ENCODE measurements around the gene SNRPA1.

SNRPA1 gene

DNA sequence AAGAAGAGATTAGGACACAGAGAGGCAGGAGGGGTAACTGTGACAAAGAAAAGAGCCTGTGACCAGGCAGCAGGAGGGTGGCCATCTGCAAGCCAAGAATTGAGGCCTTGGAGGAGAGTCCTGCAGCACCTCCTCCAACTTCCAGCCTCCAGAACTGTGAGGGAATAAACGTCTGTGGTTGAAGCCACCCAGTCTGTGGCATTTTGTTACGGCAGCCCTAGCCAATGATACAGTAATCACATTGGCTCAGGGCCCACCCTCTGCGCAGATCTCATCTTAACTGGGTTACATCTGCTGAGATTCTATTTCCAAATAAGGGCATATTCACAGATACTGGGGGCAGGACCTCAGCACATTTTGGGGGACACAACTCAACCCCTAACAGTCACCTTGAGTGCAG is 29.0 kb downstream of the SNRPA1 start:
- Histone ChIP-seq H3K27ac (no peak overlapping the region), H3K36me3 (peaks cover 29% of the 10 kb centered on the region), H3K4me3 (ENCODE audit: low read depth in 1 of 2, low read length in 1 of 2) (no peak overlapping the region), H3K9me3 (no peaks in the 10 kb centered on the region), H3K4me1 (ENCODE audit: control insufficient read depth in 1 of 2, insufficient read depth in 1 of 2, low read depth in 1 of 2, low read length in 1 of 2) (no peaks in the 10 kb centered on the region), H3K27me3 (no peaks in the 10 kb centered on the region)
- TF ChIP-seq, protein P1, sequence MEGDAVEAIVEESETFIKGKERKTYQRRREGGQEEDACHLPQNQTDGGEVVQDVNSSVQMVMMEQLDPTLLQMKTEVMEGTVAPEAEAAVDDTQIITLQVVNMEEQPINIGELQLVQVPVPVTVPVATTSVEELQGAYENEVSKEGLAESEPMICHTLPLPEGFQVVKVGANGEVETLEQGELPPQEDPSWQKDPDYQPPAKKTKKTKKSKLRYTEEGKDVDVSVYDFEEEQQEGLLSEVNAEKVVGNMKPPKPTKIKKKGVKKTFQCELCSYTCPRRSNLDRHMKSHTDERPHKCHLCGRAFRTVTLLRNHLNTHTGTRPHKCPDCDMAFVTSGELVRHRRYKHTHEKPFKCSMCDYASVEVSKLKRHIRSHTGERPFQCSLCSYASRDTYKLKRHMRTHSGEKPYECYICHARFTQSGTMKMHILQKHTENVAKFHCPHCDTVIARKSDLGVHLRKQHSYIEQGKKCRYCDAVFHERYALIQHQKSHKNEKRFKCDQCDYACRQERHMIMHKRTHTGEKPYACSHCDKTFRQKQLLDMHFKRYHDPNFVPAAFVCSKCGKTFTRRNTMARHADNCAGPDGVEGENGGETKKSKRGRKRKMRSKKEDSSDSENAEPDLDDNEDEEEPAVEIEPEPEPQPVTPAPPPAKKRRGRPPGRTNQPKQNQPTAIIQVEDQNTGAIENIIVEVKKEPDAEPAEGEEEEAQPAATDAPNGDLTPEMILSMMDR (IDR thresholded peaks at IDR 0.05), result no peak

DNA sequence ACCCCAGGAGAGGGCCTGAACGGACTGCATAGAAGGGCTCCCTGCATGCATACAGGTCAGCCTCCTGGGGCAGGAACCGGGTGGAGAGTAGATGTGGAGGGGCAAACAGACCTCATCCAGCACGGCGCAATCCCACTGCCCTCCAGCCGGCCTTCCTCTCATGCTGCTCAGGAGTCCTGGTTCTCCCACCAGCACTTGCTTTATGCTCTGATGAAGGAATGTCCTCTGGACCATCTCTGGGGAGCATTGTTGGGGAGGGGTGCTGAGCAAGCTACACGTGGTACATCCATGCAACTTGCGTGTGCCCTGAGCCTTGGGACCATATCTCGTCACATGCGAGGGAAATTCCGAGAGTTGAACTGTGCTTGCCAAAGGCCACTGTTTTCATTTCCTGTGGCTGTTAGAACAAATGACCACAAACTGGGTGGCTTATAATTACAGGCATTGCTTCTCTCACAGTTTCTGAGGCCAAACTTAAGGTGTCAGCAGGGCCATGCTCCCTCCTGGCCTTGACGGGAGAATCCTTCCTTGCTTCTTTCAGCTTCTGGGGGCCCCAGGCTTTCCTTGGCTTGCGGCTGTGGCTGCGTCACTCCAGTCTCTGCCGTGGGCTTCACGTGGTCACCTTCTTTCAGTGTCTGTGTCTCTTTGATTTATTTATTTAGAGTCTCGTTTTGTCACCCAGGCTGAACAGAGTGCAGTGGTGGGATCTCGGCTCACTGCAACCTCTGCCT is 30.0 kb downstream of the SNRPA1 start:
- Histone ChIP-seq H3K36me3 (peaks cover 20% of the 10 kb centered on the region), H3K27ac (no peak overlapping the region), H3K4me3 (ENCODE audit: low read depth in 1 of 2, low read length in 1 of 2) (no peak overlapping the region), H3K4me1 (ENCODE audit: control insufficient read depth in 1 of 2, insufficient read depth in 1 of 2, low read depth in 1 of 2, low read length in 1 of 2) (no peaks in the 10 kb centered on the region), H3K9me3 (no peaks in the 10 kb centered on the region), H3K27me3 (no peaks in the 10 kb centered on the region)
- TF ChIP-seq, protein P1 (IDR thresholded peaks at IDR 0.05), result no peak

DNA sequence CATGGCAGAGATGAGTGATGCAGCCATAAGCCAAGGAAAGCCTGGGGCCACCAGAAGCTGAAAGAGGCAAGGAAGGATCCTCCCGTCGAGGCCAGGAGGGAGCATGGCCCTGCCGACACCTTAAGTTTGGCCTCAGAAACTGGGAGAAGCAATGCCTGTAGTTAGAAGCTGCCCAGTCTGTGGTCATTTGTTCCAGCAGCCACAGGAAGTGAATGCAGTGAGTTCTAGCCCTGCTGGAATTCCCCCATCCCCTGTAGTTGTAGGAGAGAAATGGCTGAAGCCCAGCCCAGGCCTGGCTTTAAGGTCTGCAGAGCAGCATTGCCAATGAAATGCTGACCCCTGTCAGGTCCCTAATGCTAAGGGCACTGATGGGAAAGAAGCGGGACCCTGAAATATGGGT is 31.0 kb downstream of the SNRPA1 start:
- Histone ChIP-seq H3K4me1 (ENCODE audit: control insufficient read depth in 1 of 2, insufficient read depth in 1 of 2, low read depth in 1 of 2, low read length in 1 of 2) (no peaks in the 10 kb centered on the region), H3K9me3 (no peaks in the 10 kb centered on the region), H3K36me3 (peaks cover 11% of the 10 kb centered on the region), H3K27ac (no peak overlapping the region), H3K27me3 (no peaks in the 10 kb centered on the region), H3K4me3 (ENCODE audit: low read depth in 1 of 2, low read length in 1 of 2) (no peak overlapping the region)
- TF ChIP-seq, protein P1 (IDR thresholded peaks at IDR 0.05), result no peak

DNA sequence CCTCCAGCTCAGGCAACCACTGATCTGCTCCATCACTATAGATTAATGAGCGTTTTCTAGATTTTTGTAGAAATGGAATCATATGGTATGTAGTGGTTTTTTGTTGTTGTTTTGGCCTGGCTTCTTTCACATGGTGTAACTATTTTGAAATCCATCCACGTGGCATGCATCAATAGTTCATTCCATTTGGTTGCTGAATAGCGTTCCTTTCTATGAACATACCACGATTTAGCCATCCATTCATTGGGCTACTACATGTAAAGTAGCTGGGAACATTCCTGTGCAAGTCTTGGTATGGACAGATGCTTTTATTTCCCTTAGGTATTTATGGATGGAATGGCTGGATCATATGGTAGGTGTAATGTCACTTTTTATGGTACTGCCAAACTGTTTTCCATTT is 32.5 kb downstream of the SNRPA1 start:
- Histone ChIP-seq H3K27ac (no peak overlapping the region), H3K9me3 (no peaks in the 10 kb centered on the region), H3K4me1 (ENCODE audit: control insufficient read depth in 1 of 2, insufficient read depth in 1 of 2, low read depth in 1 of 2, low read length in 1 of 2) (peaks cover 0 to 5% of the 10 kb centered on the region in 2 experiments), H3K27me3 (no peaks in the 10 kb centered on the region), H3K4me3 (ENCODE audit: low read depth in 1 of 2, low read length in 1 of 2) (no peak overlapping the region), H3K36me3 (no peaks in the 10 kb centered on the region)
- TF ChIP-seq, protein P1 (IDR thresholded peaks at IDR 0.05), result no peak

DNA sequence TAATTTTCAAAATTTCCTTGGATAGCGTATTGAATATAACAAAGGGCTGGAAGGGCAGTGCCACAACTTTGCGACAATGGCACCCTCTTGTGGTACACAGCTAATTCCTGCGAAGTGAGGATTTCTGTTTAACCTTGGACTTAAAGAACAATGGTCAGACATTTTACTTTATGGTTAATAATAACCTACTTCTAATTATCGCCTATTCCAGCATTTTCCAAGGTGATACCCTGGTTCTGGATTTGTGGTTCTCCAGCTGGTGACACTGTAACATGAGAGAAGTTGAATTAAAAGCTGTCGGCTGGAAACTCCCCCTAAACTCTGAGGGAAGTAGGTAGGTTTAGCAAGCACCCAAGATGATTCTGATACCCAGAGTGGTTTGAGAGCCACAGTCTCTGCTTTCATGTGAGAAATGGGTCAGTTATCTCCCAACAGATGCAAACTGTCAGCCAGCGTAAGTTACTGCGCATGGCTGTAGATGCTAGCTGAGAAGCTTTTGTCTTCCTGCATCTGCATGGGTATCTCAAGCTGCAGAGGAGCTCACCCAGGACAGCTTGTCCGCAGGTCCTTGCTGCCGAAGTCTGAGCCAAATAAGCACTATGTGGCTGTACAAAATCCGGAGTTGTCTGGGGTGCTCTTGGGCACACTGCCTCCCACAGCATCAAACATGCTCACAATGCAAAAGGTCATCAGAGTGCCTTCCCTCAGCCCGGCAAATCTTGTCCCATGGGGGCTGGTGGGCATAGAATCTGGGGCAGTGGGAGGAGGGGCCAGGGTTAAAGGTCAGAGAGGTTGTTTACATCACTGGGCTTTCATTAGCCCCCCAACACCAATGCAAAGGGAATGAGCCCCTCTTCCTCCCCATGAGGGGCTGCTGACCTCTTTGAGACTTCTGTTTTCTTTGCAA is 36.6 kb downstream of the SNRPA1 start:
- no peak overlapping the region for H3K4me3 ChIP-seq (ENCODE audit: low read depth in 1 of 2, low read length in 1 of 2)
- no peak overlapping the region for H3K27ac ChIP-seq
- no peaks in the 10 kb centered on the region for H3K27me3 ChIP-seq
- H3K36me3 ChIP-seq, result no peaks in the 10 kb centered on the region
- no peaks in the 10 kb centered on the region for H3K9me3 ChIP-seq
- peaks cover 0 to 5% of the 10 kb centered on the region in 2 experiments for H3K4me1 ChIP-seq (ENCODE audit: control insufficient read depth in 1 of 2, insufficient read depth in 1 of 2, low read depth in 1 of 2, low read length in 1 of 2)
- TF ChIP-seq, protein P1 (IDR thresholded peaks at IDR 0.05), result peak; percentile 79

Data from neutrophil (primary cell).